Neural crest cell (in vitro differentiated cells): ENCODE data around the gene MACROD1. TPM values are rescaled to one million over a fixed set of nuclear protein-coding genes. Genes with fewer than 3 reads are reported as not detected.

Source experiments
- DNase-seq: peaks from one replicate; pipeline ENCODE4 v3.0.0; 2021; ENCODE audit warnings: low read depth, mixed read lengths, low spot score
- H3K27ac Mint-ChIP-seq: one replicate; pipeline ENCODE4 v1.8.0; 2021; ENCODE audit warnings: mild to moderate bottlenecking, mixed read lengths; ENCODE audit not compliant: unreplicated experiment
- H3K27me3 Mint-ChIP-seq: 2 replicates; pipeline ENCODE4 v1.8.0; 2021; ENCODE audit warnings: low read depth, mild to moderate bottlenecking, mixed read lengths
- H3K36me3 Mint-ChIP-seq: 2 replicates; pipeline ENCODE4 v1.8.0; 2021; ENCODE audit warnings: low read depth, mild to moderate bottlenecking, mixed read lengths
- H3K4me1 Mint-ChIP-seq: 2 replicates; pipeline ENCODE4 v1.8.0; 2021; ENCODE audit warnings: mixed read lengths
- H3K4me3 Mint-ChIP-seq: one replicate; pipeline ENCODE4 v1.8.0; 2021; ENCODE audit warnings: mild to moderate bottlenecking, mixed read lengths
- H3K9me3 Mint-ChIP-seq: 2 replicates; pipeline ENCODE4 v1.8.0; 2021; ENCODE audit warnings: mixed read lengths
- CTCF ChIP-seq: fragments of 200-600 bp; sonication (generic); conservative IDR thresholded peaks from 2 replicates; pipeline ENCODE4 v1.5.0; 2021; ENCODE audit warnings: antibody characterized with exemption, mild to moderate bottlenecking
- total RNA-seq: library from RNA; stranded (reverse); gene quantifications from 2 replicates; pipeline ENCODE4 v1.2.1, GENCODE V29; 2021

MACROD1 gene
- total RNA-seq, 1 donor from 2014 or later, result 26.1 TPM

- no peaks in the 10 kb centered on the region for H3K36me3 Mint-ChIP-seq
- H3K9me3 Mint-ChIP-seq, result no peaks in the 10 kb centered on the region
- peaks cover 51% of the 10 kb centered on the region for H3K27me3 Mint-ChIP-seq
- peak within 1 kb of the TSS; percentile 57 for H3K27ac Mint-ChIP-seq
- DNase-seq, result no peak
- peak within 1 kb of the TSS; percentile 79 for H3K4me3 Mint-ChIP-seq
- peaks cover 19% of the 10 kb centered on the region for H3K4me1 Mint-ChIP-seq
- no peak for TF ChIP-seq CTCF
Observed at GRCh38 chr11:64035576-64035975, 130.3 kb downstream of the MACROD1 start, which contains the start of gene FLRT1. Gene FLRT1, plus strand, starts transcription at chr11:64035931. Its CDS starts 80,337 bp downstream, at chr11:64116268.

- Mint-ChIP-seq H3K27me3 (peaks cover 51% of the 10 kb centered on the region), H3K27ac (peak overlapping the region; percentile 57), H3K9me3 (no peaks in the 10 kb centered on the region), H3K4me1 (peaks cover 21% of the 10 kb centered on the region), H3K4me3 (peak overlapping the region; percentile 79), H3K36me3 (no peaks in the 10 kb centered on the region)
- no peak for TF ChIP-seq CTCF
- no peak for DNase-seq
Observed at GRCh38 chr11:64035081-64035524, 130.8 kb downstream of the MACROD1 start.

- peaks cover 27% of the 10 kb centered on the region for H3K4me1 Mint-ChIP-seq
- TF ChIP-seq CTCF, result no peak
- DNase-seq, result no peak
- H3K9me3 Mint-ChIP-seq, result no peaks in the 10 kb centered on the region
- no peak overlapping the region for H3K27ac Mint-ChIP-seq
- peaks cover 53% of the 10 kb centered on the region for H3K27me3 Mint-ChIP-seq
- H3K36me3 Mint-ChIP-seq, result no peaks in the 10 kb centered on the region
- H3K4me3 Mint-ChIP-seq, result peak overlapping the region; percentile 82
Observed at GRCh38 chr11:64034411-64034811, 131.5 kb downstream of the MACROD1 start.

GRCh38 chr11:64032050-64032449 lies 133.9 kb downstream of the MACROD1 start:
- H3K27ac Mint-ChIP-seq, result no peak overlapping the region
- H3K27me3 Mint-ChIP-seq, result peaks cover 34% of the 10 kb centered on the region
- H3K36me3 Mint-ChIP-seq, result no peaks in the 10 kb centered on the region

GRCh38 chr11:64031001-64031400 lies 134.9 kb downstream of the MACROD1 start:
- H3K9me3 Mint-ChIP-seq, result no peaks in the 10 kb centered on the region
- H3K36me3 Mint-ChIP-seq, result no peaks in the 10 kb centered on the region
- H3K27me3 Mint-ChIP-seq, result peaks cover 30% of the 10 kb centered on the region
- no peak for DNase-seq
- no peak overlapping the region for H3K27ac Mint-ChIP-seq
- H3K4me3 Mint-ChIP-seq, result no peak overlapping the region
- peaks cover 48% of the 10 kb centered on the region for H3K4me1 Mint-ChIP-seq
- no peak for TF ChIP-seq CTCF

More at GRCh38 chr11:64032050-64032449, 133.9 kb downstream of the MACROD1 start:
- no peak overlapping the region for H3K4me3 Mint-ChIP-seq
- DNase-seq, result no peak
- no peak for TF ChIP-seq CTCF
- peaks cover 40% of the 10 kb centered on the region for H3K4me1 Mint-ChIP-seq
- H3K9me3 Mint-ChIP-seq, result no peaks in the 10 kb centered on the region
